Coronary artery (tissue), 2 donors: ENCODE results near the gene ANKRD30B.
"Not testable (repeated sequence)": the region's sequence is repeated elsewhere in the genome, so short reads cannot be mapped to it uniquely, and the experiment has no call there.

Experiments
- DNase-seq: peaks from one replicate; pipeline ENCODE4 v3.0.0-alpha.2; 2017; ENCODE audit warnings: low spot score
- H3K27ac ChIP-seq, 2 donors: fragments of 200-600 bp; sonication (generic); one replicate each; pipeline ENCODE4 v1.5.1; 2016 to 2019
- H3K4me3 ChIP-seq: fragments of 200-600 bp; sonication (generic); 2 replicates; pipeline ENCODE4 v1.5.1; 2016; ENCODE audit warnings: mild to moderate bottlenecking, moderate library complexity
- TF ChIP-seq, protein P1 (sequence below): fragments of 200-600 bp; sonication (generic); IDR thresholded peaks from one replicate; pipeline ENCODE4 v1.5.1; 2019; ENCODE audit warnings: antibody characterized with exemption

ANKRD30B gene, protein sequence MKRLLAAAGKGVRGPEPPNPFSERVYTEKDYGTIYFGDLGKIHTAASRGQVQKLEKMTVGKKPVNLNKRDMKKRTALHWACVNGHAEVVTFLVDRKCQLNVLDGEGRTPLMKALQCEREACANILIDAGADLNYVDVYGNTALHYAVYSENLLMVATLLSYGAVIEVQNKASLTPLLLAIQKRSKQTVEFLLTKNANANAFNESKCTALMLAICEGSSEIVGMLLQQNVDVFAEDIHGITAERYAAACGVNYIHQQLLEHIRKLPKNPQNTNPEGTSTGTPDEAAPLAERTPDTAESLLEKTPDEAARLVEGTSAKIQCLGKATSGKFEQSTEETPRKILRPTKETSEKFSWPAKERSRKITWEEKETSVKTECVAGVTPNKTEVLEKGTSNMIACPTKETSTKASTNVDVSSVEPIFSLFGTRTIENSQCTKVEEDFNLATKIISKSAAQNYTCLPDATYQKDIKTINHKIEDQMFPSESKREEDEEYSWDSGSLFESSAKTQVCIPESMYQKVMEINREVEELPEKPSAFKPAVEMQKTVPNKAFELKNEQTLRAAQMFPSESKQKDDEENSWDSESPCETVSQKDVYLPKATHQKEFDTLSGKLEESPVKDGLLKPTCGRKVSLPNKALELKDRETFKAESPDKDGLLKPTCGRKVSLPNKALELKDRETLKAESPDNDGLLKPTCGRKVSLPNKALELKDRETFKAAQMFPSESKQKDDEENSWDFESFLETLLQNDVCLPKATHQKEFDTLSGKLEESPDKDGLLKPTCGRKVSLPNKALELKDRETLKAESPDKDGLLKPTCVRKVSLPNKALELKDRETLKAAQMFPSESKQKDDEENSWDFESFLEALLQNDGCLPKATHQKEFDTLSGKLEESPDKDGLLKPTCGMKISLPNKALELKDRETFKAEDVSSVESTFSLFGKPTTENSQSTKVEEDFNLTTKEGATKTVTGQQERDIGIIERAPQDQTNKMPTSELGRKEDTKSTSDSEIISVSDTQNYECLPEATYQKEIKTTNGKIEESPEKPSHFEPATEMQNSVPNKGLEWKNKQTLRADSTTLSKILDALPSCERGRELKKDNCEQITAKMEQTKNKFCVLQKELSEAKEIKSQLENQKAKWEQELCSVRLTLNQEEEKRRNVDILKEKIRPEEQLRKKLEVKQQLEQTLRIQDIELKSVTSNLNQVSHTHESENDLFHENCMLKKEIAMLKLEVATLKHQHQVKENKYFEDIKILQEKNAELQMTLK (N-terminal part only)

DNA sequence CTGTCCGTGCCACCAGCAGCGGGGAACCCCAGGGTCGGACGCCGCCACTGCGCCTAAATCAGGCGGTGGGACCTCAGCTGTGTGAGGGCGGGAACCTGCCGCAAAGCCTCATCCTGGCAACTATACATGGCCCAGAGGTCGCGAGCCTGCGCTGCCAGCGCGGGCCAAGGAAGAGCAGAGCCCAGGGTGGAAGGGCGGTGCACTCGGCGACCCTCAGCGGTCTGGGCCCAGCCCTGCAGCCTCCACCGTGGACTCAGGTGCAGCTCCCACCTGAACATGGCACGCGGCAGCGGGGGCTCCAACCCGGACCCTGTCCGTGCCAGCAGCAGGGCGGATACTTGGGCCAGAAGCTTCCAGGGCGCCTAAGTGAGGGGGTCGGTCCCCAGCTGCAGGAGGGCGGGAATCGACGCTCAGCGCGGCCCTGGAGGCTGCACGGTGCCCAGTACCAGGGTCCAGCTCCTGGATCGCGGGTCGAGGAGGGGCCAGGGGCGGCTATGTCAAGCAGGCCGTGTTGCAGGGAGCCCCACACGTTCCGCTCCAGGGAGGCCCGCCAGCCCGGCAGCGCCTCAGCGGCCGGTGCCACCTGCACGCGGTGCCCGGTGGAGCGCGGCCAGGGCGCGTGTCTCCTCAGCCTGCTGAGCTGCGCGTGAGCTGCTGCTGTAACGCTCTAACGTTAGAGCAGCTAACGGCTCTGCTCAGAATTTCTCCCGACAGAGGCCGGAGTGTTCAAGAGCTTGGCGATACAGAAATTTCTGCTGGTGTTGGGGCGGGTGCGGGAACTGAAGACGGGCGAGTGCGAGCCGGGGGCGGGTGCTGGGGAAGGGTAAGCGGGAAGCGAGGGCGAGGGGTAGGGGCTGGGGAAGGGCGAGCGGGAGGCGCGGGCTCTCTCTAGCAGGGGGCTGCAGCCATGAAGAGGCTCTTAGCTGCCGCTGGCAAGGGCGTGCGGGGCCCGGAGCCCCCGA lies at the start of gene ANKRD30B:
TSS of gene ANKRD30B (plus strand) at position 660 of the 962 bp plus-strand sequence. CDS start at position 908, 248 bp downstream.
- H3K4me3 ChIP-seq, result no peak within 1 kb of the TSS
- no peak for DNase-seq
- no peak within 1 kb of the TSS for H3K27ac ChIP-seq
- TF ChIP-seq, protein P1, sequence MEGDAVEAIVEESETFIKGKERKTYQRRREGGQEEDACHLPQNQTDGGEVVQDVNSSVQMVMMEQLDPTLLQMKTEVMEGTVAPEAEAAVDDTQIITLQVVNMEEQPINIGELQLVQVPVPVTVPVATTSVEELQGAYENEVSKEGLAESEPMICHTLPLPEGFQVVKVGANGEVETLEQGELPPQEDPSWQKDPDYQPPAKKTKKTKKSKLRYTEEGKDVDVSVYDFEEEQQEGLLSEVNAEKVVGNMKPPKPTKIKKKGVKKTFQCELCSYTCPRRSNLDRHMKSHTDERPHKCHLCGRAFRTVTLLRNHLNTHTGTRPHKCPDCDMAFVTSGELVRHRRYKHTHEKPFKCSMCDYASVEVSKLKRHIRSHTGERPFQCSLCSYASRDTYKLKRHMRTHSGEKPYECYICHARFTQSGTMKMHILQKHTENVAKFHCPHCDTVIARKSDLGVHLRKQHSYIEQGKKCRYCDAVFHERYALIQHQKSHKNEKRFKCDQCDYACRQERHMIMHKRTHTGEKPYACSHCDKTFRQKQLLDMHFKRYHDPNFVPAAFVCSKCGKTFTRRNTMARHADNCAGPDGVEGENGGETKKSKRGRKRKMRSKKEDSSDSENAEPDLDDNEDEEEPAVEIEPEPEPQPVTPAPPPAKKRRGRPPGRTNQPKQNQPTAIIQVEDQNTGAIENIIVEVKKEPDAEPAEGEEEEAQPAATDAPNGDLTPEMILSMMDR, result no peak

DNA sequence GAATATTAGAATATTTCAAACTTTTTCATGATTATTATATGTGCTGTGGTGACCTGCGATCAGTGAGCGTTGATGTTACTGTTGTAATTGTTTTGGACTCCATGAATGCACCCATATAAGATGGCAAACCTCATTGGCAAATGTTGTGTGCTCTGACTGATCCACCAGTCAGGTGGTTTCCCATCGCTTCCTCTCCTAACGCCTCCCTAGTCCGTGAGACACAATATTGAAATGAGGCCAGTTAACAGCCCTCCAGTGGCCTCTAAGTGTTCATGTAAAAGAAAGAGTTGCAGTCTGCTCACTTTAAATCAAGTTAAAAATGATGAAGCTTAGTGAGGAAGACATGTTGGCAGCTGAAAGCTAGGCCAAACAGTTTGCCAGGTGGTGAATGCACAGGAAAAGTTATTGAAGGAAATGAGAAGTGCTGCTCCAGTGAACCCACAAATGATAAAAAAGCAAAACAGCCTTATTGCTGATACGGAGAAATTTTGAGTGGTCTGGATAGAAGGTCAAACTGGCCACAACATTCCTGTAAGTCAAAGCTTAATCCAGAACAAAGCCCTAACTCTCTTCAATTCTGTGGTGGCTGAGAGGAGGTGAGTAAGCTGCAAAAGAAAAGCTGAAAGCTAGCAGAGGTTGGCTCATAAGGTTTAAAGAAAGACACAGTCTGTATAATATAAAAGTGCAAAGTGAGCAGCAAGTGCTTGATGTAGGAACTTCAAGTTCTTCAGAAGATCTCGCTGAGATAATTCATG lies 46.5 kb upstream of the ANKRD30B start:
- not testable (repeated sequence) for DNase-seq, H3K27ac ChIP-seq, H3K4me3 ChIP-seq

DNA sequence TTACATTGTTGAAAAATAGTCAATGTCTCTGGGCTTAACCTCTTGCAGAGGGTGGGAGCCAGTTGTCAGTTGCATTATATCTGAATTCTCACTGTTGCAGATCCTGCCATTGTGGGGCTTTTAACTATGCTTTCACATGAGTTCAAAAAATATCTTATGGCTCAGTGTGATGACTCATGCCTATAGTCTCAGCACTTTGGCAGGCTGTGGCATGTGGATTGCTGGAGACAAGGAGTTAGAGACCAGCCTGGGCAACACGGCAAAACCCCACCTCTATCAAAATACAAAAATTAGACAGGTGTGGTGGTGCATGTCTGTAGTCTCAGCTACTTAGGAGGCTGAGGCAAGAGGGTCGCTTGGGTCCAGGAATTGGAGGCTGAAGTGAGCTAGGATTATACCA lies 38.2 kb upstream of the ANKRD30B start:
- not testable (repeated sequence) for H3K4me3 ChIP-seq, H3K27ac ChIP-seq, DNase-seq

DNA sequence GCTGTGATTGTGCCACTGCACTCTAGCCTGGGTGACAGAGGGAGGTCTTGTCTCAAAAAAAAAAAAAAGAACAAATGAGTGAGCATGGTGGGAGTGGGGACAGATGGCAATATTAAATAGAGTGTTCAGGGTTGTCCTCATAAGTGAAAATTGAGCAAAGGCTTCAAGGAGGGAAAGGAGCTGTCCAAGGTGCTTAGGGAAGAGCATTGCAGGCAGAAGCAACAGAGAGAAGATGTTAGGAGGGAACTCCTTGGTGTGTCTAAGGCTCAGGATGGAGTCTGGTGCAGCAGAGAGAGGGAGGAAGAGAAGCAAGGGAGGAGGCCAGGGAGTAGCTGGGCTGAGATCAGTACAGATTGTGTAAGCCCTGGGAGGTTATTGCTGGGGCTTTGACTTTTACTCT lies 26.4 kb upstream of the ANKRD30B start:
- H3K4me3 ChIP-seq, DNase-seq, H3K27ac ChIP-seq: not testable (repeated sequence)

DNA sequence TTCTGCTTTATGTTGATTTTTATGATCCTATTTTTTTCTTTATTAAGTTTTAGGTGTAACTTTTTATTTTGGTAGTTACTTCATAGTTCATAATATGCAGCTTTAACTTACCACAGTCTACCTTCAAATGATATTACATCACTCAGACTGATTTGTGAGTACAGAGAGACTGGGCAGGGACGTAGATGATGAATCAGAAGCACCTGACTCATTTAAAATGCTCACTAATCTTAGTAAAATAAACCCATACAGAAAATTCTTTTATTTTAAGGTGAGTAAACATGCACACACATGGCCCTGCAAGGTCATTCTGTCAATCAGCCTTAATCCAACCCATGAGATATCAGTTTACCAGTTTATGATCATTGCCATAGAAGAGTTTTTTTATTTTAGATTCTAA lies 8.9 kb upstream of the ANKRD30B start:
- not testable (repeated sequence) for H3K27ac ChIP-seq, DNase-seq, H3K4me3 ChIP-seq

DNA sequence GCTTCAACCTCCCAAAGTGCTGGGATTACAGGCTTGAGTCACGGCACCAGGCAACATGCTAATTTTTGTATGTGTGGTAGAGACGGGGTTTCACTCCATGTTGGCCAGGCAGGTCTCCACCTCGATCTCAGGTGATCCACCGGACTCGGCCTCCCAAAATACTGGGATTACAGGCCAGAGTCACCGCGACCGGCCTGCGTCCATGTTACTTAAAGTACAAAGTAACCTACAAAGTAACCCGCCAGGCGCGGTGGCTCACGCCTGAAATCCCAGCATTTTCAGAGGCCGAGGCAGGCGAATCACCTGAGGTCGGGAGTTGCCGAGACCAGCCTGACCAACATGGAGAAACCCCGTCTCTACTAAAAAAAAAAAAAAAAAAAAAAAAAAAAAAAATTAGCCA lies 1.1 kb upstream of the ANKRD30B start:
- TF ChIP-seq, protein P1, result no peak
- DNase-seq, result no peak
- Histone ChIP-seq H3K27ac (no peak overlapping the region), H3K4me3 (no peak overlapping the region)

DNA sequence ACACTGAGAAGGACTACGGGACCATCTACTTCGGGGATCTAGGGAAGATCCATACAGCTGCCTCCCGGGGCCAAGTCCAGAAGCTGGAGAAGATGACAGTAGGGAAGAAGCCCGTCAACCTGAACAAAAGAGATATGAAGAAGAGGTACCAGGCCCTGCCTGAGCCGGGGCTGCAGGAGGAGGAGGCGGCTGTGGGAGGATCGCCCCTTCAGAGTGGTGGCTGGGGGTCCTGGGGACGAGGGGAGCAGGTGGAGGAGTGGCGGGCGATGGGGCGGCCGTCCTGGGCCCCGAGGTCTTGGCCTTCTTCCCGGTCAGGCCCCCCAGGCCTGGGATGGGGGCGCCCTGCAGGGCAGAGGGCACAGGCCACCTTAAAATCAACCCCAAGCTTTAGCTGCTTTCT lies 524 bp downstream of the ANKRD30B start:
- Histone ChIP-seq H3K4me3 (no peak overlapping the region), H3K27ac (no peak overlapping the region)
- no peak for DNase-seq
- TF ChIP-seq, protein P1, result no peak

DNA sequence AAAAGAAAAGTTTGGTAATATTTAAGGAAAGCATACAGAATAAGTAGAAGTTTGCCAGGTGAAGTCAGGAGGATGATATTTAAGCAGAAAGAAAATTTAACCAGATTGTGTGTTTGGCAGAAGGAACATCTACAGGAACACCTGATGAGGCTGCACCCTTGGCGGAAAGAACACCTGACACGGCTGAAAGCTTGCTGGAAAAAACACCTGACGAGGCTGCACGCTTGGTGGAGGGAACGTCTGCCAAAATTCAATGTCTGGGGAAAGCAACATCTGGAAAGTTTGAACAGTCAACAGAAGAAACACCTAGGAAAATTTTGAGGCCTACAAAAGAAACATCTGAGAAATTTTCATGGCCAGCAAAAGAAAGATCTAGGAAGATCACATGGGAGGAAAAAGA lies 15.6 kb downstream of the ANKRD30B start:
- H3K27ac ChIP-seq, H3K4me3 ChIP-seq, DNase-seq: not testable (repeated sequence)
